Right forelimb (tissue), 1 donor: Measurements from ENCODE around the gene MED9.

Experiments used
- DNase-seq: peaks from one replicate; pipeline ENCODE4 v3.0.0-alpha.2; 2018

Gene MED9

GRCh38 chr17:17505610-17506171 is 28.9 kb downstream of the MED9 start:
- no peak for DNase-seq

- DNase-seq = no peak
Measured at GRCh38 chr17:17506181-17506741, 29.5 kb downstream of the MED9 start.

- DNase-seq = no peak
Measured at GRCh38 chr17:17506893-17507464, 30.2 kb downstream of the MED9 start.

- no peak for DNase-seq
Measured at GRCh38 chr17:17507465-17508011, 30.7 kb downstream of the MED9 start.

- DNase-seq = peak; percentile 19
Measured at GRCh38 chr17:17508019-17508535, 31.3 kb downstream of the MED9 start.

GRCh38 chr17:17508646-17509591 is 32.1 kb downstream of the MED9 start:
- peak; percentile 44 for DNase-seq

- no peak for DNase-seq
Measured at GRCh38 chr17:17509601-17510425, 33.0 kb downstream of the MED9 start.

GRCh38 chr17:17510456-17511292 is 33.9 kb downstream of the MED9 start:
- no peak for DNase-seq

- peak; percentile 41 for DNase-seq
Measured at GRCh38 chr17:17511293-17511741, 34.5 kb downstream of the MED9 start.

GRCh38 chr17:17511881-17512858 is 35.4 kb downstream of the MED9 start:
- DNase-seq = peak; percentile 66

GRCh38 chr17:17512866-17513265 is 36.1 kb downstream of the MED9 start:
- DNase-seq = no peak

- DNase-seq = no peak
Measured at GRCh38 chr17:17513626-17514025, 36.8 kb downstream of the MED9 start.

GRCh38 chr17:17514361-17514992 is 37.7 kb downstream of the MED9 start:
- DNase-seq = no peak

- DNase-seq = no peak
Measured at GRCh38 chr17:17514993-17515933, 38.5 kb downstream of the MED9 start.

GRCh38 chr17:17515934-17516930 is 39.4 kb downstream of the MED9 start:
- DNase-seq = peak; percentile 70

GRCh38 chr17:17516941-17517720 is 40.3 kb downstream of the MED9 start:
- DNase-seq = no peak
